Measurements from ENCODE around the gene PPM1L.

The PPM1L gene

GRCh38 chr3:160725338-160725737, 30.7 kb upstream of the PPM1L start:
- no peak for TF ChIP-seq CTCF (IDR thresholded peaks at IDR 0.05; ENCODE audit: insufficient read depth, missing control alignments)
- FAIRE-seq (no peak), DNase-seq (ENCODE audit: insufficient read length, low spot score) (no peak)

DNA sequence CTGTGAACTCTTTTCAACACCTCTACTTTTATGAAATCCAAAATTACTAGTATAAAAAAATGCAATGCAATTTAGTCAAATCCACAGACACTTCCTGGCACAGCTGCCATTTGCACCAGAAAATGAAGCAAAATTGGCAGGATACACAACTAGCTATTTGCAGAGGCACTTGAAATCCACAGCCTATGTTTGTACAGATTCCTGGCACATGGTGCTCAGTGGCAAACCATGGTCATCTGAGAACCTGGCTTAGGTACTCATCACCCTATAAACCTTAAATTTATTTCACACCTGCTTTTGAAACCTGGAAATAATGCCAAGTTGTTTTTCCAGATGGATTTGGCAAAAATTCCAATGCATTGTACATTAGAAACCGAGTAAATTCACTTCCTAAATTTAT, 20.2 kb upstream of the PPM1L start:
- FAIRE-seq = no peak
- TF ChIP-seq CTCF (IDR thresholded peaks at IDR 0.05; ENCODE audit: insufficient read depth, missing control alignments) = no peak
- DNase-seq (ENCODE audit: insufficient read length, low spot score) = no peak

DNA sequence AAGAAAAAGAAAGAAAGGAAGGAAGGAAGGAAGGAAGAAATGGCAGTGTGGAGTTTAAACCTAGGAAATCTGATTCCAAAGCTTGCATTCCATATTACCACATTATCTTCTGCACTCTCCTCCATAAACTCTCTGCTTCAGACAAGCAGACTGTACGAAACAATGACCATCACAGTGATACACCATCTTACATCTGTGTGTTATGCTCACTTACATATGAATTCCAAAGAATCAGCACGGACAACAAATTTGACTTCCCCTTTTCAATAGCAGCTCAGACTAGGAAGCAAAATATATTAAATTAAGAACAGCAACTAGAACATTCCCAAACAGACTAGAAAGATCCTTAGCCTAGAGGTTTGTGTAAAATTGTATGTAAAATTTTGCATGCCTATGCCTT, 18.0 kb upstream of the PPM1L start:
- FAIRE-seq = no peak
- no peak for TF ChIP-seq CTCF (IDR thresholded peaks at IDR 0.05; ENCODE audit: insufficient read depth, missing control alignments)

DNA sequence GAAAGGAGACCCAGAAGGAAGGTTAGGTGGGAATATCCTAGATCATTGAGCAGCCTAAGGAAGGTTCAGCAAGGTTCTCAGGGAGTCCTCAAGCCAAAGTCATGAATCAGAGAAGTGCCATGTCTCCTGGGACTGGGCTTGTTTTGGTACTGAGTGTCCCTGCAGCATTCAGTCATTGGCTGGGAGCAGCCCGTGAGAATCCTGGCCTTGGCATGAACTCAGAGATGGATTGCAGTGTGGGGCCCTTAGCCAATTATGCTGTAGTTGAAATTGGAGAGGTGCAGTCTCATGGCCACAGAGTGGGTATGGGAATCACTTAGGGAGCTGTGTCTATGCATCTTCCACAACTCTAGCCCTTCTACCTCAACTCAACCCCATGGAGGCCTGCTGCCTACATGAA, 17.0 kb upstream of the PPM1L start:
- TF ChIP-seq CTCF (IDR thresholded peaks at IDR 0.05; ENCODE audit: insufficient read depth, missing control alignments) = no peak
- FAIRE-seq (no peak), DNase-seq (ENCODE audit: insufficient read length, low spot score) (no peak)

More for the DNA sequence above, 18.0 kb upstream of the PPM1L start:
- no peak for DNase-seq (ENCODE audit: insufficient read length, low spot score)

DNA sequence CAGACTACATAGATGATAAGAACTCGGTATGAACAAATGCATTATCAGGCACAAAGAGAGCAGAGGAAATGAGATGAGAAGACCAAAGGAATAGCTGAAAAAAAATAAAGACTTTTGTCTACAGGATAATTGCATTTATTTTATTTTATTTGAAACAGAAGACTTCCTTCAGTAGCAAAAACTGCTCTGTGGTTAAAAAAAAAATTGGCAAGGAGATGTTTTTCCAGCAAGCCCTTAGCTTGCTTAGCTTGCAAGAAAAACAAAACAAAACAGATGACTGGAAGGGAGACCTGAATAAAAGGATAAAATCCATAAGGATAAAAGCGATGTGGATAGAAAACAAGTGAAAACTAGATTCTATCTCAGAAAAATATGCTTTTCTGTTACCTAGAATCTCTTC, 9.1 kb upstream of the PPM1L start:
- DNase-seq (ENCODE audit: insufficient read length, low spot score) (no peak), FAIRE-seq (no peak)
- TF ChIP-seq CTCF (IDR thresholded peaks at IDR 0.05; ENCODE audit: insufficient read depth, missing control alignments) = no peak

DNA sequence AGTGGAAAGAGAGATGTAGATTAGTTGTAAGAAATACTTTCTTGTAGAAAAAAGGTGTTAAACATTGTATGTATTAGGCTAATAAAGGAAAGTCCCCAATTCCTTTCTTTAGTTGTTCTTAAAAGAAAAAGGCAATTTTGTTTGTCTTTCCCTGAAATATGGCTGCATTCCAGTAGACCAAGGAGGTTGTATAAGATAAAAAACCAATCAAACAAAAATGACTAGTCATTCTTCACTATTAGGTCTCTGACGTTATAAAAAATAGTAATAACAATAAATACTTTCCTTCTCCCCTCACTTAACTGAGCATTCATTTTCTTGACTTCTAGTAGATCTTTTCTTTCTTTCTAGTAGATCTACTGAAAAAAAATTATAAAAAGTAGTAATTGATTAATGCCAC, 8.6 kb upstream of the PPM1L start:
- no peak for FAIRE-seq
- TF ChIP-seq CTCF (IDR thresholded peaks at IDR 0.05; ENCODE audit: insufficient read depth, missing control alignments) = no peak
- DNase-seq (ENCODE audit: insufficient read length, low spot score) = no peak

DNA sequence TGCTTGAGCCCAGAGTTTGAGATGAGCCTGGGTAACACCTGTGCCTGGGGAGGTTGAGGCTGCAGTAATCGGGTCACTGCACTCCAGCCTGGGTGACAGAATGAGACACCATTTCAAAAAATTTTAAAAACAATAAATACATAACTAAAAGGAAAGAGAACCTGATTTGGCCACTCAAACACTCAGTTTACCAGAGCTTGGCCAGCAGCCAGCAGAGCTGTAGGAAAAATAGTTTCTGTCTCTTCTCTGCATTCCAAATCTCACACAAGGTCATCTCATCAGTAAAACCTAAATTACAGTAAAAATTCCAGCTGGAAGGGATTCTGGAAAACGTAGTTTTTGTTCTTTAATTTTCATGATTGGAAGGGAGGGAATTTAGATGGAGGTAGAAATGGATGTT, 7.8 kb upstream of the PPM1L start:
- TF ChIP-seq CTCF (IDR thresholded peaks at IDR 0.05; ENCODE audit: insufficient read depth, missing control alignments) = no peak
- DNase-seq (ENCODE audit: insufficient read length, low spot score) (no peak), FAIRE-seq (no peak)
